NCI-H345 treated with DMSO at 0.1 percent for 48 hours (cell line): ENCODE data around the gene GPM6B.

ENCODE experiments used
- DNase-seq: peaks from one replicate; lab custom pipeline; 2025; ENCODE audit not compliant: unreplicated experiment; lab: John Stamatoyannopoulos, UW

The GPM6B gene

DNA sequence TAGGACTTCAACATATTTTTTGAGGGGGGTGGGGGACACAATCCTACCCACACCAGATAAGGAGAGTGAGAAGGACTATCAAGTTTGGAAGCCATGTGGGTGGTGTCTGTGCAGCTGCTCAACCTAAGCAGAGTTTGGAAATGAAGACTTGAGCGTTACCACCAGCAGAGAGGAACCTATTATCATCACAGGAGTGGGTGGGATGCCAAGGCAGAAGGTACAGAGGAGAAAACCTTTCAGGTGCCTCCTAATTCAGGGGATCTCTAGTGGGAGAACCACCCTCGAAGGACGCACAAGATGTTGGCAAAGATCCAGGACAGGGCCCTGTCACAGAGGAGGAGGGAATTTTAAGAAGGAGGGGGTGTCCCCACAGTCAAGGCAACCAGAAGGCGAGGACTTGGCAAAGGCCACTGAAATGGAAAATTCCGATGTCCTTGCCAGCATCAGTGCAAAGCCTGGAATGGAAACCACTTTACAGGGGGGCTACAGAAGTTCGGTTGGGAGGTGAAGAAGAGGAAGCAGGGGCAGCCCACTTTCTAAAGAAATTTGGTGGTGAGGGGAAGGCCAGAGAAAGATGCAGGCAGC is 8.4 kb upstream of the GPM6B start:
- DNase-seq = no peak

DNA sequence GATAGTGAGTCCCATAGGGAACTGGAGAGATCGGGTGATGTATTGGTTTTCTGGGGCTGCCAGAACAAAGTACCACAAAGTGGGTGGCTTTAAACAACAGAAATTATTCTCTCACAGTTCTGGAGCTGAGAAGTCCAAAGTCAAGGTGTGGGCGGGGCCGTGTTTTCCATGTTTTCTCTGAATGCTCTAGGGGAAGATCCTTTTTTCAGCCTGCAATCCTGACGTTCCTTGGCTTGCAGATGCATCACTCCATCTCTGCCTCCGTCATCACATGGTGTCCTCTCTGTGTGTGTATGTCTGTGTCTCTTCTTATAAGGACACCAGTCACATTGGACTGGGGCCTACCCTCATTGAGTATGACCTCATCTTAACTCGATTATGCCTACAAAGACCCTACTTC is 7.9 kb upstream of the GPM6B start:
- no peak for DNase-seq

DNA sequence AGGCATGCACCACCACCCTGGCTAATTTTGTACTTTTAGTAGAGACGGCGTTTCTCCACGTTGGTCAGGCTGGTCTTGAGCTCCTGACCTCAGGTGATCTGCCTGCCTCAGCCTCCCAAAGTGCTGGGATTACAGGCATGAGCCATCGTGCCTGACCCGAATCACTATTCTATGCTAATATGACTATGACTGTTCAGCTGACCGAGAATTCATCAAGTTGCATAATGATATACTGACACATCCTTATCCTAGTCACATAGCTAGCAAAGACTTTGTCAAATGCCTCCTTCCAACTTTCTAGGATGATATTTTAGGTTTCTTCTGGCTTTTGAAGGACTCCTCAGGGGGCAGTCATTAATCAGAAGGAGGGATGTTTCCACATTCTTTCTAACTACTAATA is 4.8 kb upstream of the GPM6B start:
- DNase-seq = no peak

DNA sequence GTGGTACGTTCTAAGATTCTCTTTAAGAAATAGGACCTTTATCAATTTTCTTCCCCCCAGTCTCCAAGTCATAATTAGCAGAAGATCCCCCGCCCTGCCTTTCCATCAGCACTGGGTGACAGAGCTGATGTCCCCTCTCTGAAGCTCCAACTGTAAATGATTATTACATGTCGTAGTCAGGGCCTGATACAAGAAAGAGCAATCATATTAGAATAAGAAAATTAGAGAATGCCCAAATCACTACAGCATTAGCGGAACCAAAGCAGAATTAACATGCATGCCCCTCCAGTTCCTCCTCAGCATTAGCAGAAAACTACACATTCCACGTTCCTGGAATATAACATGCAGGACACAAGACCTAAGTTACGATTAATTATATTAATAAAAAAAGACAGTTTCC is 717 bp downstream of the GPM6B start:
- no peak for DNase-seq

DNA sequence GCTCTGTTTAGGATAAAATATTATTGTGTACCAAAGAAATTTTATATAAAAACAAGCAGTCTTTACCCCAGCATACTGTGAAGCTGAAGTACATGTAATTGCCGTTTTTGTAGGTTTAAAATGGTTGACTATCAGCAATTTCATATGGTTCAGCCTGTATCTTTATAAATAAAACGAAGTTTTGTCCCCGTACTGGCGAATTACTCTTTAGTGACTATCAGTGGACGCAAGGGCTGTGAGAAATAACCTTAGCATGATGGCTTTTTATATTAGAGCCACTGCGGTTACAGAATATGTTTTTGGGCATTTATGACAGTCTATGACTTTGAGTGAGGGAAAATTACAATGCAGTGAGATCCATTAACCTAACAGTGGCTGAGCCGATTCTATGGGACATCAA is 1.2 kb downstream of the GPM6B start:
- no peak for DNase-seq

DNA sequence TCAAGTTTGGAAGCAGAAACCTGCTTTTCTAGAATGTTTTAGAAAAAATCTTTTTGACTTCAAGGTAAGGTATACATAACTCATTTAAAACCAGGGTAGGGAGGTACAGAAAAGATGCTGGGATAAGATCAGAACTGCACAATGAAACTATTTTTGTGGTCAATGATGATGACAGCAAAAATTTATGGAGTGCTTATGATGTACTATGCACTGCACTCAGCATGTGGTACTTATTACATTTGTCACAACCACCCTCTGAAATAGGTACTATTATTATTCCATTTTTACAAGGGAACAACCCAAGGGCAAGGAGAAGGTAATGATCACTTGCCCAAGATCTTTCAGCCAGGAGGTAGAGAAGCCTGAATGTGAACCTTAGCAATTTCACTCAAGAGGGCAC is 8.0 kb downstream of the GPM6B start:
- no peak for DNase-seq

DNA sequence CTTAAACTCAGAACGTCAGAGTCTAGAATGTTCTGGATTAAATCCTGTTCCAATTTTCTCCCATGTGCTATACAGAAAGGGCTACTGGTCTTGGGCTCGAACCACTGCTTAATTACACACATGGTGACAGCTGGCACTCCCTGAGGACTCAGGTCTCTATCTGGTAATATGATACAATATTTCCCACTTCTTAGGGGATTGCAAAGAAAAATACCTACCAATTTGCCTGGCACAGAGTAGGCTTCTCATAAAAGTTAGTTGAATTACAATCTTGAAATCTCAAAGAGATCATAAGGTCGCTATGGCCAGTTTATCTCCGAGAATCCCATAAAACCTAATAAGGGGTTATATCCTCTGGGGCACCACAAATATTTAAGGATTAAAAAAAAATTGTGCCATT is 8.6 kb downstream of the GPM6B start:
- no peak for DNase-seq

DNA sequence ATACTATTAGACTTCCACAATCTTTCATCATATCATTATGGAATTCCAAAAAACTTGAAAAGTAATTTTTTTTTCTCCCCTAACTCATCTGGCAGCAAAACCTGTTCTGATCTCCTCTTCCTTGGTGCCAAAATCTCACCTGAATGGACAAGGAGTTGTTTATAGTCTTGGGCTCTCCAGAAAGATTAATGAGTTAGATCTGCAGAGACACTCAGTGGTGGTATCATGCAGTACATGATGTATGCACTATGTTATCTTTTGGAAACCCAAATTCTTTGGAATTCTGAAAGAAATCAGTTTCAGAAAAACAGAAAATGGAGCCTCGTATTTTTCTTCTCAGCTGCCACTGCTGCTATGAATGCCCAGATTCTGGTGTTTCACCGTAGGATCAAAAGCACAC is 11.7 kb downstream of the GPM6B start:
- no peak for DNase-seq

DNA sequence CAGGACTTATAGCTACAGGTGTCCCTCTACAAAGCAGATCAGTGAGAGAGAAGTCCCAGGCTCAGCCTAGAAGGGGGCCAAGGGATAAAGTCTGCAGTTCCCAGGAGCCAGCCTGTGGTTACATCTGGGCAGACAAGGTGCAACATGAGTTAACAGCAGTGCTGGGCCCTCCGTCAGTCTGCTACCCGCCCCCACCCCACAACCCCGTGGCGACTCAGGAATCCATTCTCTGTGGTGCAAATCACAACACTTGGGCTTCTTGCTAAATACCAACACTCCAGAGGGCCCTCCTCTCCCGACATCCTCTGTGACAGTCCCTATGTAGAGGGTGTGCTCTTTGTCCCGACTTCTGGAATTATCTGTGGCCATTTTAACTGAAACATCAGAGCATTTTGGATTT is 13.8 kb downstream of the GPM6B start:
- no peak for DNase-seq

DNA sequence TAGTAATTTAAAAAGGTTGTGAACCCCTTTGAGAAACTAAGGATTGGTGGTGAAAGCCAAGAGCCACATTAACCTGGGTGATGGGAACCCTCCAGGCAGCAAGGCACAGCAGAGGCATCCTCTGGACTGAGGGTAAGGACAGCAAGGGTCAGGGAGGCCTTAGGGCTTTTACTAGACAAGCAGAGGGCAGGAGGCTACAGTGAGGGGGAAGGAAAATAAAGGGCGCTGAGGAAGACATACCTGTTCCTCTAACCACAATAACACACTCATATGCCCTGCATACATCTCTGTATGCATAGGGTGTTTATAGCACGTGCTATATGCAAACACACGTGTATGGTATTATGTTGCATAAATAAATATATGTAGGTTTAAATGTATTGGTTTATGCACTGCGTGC is 18.7 kb downstream of the GPM6B start:
- no peak for DNase-seq

DNA sequence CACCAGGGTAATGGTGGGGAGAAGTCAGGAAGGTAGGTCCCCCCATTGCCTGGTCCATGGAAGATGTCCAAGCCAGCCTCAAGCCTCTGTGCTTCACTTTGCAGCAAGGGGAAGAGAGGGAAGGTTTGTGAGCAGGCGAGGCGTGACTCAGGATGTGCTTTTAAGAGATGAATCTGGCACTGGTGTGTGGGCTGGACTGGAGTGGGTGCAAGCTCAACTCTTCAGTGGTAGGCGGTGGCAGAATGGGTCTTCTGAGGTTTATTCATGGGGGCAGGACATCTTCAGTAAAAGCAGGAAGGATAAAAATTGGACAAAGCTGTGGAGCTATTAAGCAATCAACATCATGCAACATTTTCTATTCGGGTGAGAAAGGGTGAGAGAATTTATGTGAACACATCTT is 19.4 kb downstream of the GPM6B start:
- no peak for DNase-seq

DNA sequence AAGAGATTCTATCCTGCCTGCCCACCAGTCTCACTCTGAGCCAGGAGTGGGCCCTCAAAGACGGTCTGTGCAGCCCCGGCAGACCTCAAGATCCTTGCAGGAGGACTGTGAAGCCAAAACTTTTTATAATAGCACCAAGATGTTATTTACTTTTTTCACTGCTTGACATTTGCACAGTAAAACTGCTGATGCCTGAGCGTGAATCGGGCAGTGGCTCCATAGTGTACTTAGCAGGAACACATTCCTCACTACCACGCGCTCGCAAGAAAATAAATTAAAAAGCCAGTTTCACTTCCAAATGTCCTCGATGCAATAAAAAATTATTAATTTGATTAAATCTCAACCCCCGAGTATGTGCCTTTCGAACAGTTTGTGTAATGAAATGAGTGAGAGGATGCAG is 22.5 kb downstream of the GPM6B start:
- DNase-seq = no peak

DNA sequence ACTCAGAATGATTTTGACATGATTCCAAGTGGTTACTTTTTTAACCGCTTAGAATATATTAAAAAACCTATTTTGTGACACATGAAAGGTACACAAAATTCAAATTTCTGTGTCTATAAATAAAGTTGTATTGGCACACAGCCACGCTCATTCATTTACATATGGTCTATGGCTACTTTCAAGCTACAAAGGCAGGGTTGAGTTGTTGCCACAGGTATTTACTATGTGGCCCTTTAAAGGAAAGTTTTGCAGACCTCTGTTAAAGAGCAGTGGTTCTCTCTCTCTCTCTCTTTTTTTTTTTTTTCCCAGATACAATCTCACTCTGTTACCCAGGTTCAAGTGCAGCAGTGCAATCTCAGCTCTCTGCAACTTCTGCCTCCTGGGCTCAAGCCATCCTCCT is 23.0 kb downstream of the GPM6B start:
- DNase-seq = no peak

DNA sequence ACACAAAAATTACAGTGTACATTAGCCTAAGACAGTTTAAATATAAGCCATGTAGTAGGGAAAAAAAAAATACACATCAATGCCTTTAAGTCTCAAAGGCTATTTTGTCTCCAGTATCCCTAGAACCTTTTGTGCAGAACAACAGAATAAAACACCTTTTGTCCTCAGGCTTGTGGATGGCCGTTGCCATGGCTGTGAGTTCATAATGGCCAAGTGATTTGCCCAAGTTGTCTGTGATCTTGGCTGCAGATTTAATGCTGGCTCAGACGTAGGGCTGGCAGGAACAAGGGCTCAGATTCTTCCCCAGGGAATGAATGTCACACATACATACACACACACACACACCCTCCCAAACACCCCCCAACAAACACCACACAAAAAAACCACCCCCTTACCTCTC is 25.3 kb downstream of the GPM6B start:
- DNase-seq = no peak

DNA sequence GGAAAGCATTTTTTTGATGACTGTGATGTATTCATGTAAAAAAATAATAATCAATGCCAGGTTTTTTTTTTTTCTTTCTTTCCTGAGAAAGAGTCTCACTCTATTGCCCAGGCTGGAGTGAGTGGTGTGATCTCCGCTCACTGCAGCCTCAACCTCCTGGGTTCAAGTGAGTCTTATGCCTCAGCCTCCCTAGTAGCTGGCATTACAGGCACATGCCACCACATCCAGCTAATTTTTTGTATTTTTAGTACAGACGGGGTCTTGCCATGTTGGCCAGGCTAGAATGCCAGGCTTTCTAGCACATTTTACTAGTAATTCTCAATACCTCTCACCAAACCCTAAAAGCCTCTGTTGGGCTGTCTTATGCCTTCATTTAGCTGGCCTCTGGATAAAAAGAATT is 25.7 kb downstream of the GPM6B start:
- DNase-seq = no peak

DNA sequence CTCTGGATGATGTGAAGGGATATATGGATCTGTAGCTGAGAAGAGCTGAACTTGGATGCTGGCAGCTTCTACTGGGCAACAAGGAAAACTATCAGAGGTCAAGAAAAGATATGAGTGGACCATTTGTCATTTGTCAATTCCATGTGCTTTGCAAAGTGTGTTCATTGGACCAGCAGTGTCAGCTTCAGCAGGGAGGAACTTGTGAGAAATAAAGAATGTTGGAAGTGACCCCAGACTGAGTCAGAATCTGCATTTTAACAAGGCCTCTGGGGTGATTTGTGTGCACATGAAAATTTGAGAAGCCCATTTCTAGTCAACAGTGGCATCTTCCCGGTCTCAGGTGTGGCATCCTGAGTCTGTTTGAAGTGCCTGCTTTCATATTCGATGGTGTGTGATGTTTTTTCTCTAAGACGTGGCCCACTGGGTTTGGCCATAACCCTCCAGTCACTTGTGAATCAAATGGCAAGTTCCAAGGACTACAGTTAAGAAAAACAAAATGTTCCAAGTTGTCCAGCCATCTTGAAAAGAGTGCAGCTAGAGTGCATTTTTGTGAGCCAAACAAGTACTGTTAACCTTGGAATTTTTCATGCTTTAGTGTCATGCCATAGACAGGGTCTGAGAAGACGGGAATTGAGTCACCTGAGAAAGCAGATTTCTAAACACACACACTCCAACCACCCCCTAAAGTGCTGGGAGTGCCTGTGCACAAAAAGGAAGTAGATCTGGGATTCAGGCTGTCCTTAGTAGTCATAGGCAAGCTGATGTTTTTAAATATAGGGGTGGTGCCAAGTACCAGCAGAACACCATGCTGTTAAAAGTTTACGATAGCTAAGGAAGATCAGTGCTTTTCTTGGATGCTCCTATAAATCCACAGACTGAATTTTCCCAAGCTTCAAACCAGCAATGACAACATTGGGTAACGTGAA is 26.4 kb downstream of the GPM6B start:
- DNase-seq = no peak

DNA sequence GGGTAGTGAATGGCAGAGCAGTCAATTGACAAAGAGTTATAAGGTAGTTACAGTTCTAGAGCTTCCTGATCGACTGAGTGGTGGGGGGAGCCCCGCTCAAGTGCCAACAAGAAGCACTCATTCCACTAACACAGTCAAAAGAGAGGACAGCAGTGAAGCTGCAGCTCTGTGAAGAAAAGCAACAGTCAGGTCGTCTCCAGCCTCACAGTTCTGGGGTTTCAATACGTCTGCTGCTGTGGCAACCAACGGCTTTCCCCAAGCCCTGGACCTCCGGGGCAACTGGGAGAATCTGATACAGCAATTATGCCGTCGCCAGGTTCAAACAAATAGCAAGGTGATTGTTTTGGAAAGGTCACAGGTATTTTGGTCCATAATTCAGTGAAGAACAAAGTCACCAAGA is 30.8 kb downstream of the GPM6B start:
- DNase-seq = no peak

DNA sequence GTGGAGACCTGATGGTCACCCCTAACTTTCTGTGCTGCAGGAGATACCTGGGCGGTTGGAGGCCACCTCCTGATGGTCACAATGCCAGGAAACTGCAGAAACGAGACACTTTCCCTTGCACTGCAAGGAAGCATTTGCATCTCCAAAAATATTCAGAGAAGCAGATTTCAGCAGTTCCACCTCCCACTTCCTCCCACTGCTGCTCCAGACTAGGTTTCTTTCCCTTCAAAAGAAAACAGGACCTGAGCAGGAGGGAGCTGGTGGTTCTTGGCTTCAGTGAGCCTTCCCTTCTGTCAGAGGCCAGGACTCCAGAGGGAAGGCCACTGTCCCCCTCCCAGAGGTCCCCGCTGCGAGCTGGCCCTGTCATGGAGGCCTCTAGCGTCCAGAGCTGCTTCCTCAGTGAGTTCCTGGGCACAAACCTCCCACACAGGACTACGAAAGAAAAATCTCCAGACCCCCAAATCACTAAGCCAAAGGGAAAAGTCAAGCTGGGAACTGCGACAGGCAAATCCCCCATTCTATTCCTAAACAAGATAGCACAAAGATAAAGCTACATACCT is 35.9 kb downstream of the GPM6B start:
- DNase-seq = no peak

DNA sequence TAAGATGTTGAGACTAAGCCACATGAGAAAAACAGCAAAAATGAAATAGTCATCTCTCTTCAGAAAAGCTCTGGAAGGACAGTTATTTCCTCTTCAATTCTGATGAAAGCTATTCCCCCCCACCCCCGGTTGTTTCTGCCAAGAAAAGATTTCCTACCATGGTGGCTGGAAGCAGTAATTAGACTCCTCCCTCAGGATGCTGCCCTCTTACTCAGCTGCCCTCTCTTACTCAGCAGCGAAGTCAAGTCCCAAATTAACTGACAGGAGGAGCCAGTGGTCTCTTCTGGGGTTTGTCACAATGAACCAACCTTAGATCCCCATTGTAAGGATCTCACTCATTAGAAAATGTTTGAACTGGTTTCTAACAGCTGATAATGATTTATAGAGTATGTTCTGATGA is 38.0 kb downstream of the GPM6B start:
- DNase-seq = no peak

DNA sequence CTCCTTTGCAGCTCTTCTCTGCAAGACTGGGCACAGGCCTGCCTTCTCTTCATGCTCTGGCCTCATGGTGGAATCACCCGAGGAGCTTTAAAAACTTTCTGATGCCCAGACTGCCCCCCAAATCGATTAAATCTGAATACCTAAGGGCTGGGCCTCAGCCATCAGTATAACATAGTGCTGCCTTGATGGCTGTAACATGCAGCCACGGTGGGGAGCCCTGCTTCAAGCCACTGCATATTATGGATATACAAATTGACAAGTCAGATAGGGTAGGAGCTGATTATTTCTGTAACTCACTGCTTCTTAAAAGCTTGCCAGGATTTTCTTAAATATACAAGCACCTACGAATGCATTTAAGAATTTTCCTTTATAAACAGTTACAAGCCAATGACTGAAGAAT is 40.5 kb downstream of the GPM6B start:
- DNase-seq = no peak

DNA sequence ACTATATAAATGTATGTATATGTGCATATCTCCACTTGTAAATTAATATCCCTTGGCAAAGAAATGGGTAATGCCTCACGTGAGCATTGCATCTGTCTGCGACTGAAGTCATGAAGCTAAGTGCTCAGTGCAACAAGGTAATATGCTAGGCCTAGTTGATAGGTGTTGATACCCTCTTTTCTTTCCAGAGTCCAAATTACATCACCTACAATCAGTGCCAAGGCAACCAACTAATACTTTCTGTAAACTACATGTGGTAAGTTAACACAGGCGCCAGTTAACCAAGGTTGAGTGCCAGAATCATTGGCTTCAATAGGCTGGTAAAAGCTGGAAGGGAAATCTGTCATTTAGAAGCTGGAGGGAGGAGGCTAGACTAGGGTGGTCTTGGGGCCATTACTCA is 41.1 kb downstream of the GPM6B start:
- no peak for DNase-seq

DNA sequence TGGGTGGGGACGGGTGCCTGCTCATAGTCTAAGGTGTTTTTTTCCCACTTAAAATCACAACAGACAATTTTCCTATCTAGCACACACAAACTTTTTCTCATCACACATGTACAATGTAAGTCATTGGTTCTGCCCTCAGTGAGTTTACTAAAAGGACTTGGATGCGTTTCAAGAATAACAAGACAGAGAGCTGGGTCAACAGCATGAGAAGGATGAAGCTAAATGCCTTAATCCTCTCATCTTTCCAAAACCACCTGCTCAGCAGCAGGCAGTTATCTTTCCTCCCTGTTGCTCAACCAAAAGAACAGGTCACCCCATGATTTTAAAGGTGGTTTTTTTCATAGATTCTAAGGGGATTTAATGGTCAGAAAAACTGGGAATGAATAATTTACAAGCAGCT is 42.2 kb downstream of the GPM6B start:
- no peak for DNase-seq
